CD14-positive monocyte (primary cell): Measurements from ENCODE around the gene RCCD1. TPM values are rescaled to one million over a fixed set of nuclear protein-coding genes. Genes with fewer than 3 reads are reported as not detected.

Experiments
- DNase-seq, 3 donors: peaks; one replicate each; pipeline ENCODE4 v3.0.0-alpha.2; 2011 to 2022
- H2AFZ ChIP-seq: 2 replicates; pipeline ENCODE4 v1.6.0; 2012; ENCODE audit warnings: mild to moderate bottlenecking, low read depth, low read length, inconsistent platforms; ENCODE audit not compliant: insufficient read depth, poor library complexity, severe bottlenecking
- H3K27ac ChIP-seq, 2 donors: 1 replicate in 1 of 2; 2 replicates in 1 of 2; pipeline ENCODE4 v1.5.1; 2012 to 2013; ENCODE audit warnings: low read length in 2 of 2, control low read depth in 1 of 2, inconsistent platforms in 1 of 2, low read depth in 1 of 2, mild to moderate bottlenecking in 1 of 2
- H3K27me3 ChIP-seq, 2 donors: one replicate each; pipeline versions ENCODE4 v1.6.0 to v1.6.1; 2011 to 2013; ENCODE audit warnings: low read length in 2 of 2; ENCODE audit not compliant: control insufficient read depth in 2 of 2, insufficient read depth in 2 of 2
- H3K36me3 ChIP-seq, 2 donors: replicated peaks in 1 of 2; 1 replicate in 1 of 2; 2 replicates in 1 of 2; pipeline versions ENCODE4 v1.5.1 to v1.6.1; 2012 to 2013; ENCODE audit warnings: low read length in 2 of 2, control low read depth in 1 of 2, inconsistent platforms in 1 of 2, mild to moderate bottlenecking in 1 of 2; ENCODE audit not compliant: insufficient read depth in 2 of 2, control insufficient read depth in 1 of 2
- H3K4me1 ChIP-seq, 2 donors: 1 replicate in 1 of 2; 2 replicates in 1 of 2; pipeline versions ENCODE4 v1.5.1 to v1.6.1; 2012 to 2013; ENCODE audit warnings: low read length in 2 of 2, control low read depth in 1 of 2, inconsistent platforms in 1 of 2, mild to moderate bottlenecking in 1 of 2, moderate library complexity in 1 of 2; ENCODE audit not compliant: insufficient read depth in 2 of 2, control insufficient read depth in 1 of 2
- H3K4me2 ChIP-seq: replicated peaks from 2 replicates; pipeline ENCODE3; 2012; ENCODE audit warnings: low read length, moderate library complexity, mild to moderate bottlenecking; ENCODE audit not compliant: poor library complexity, severe bottlenecking; ENCODE audit errors: extremely low read depth
- H3K4me3 ChIP-seq, 3 experiments: fragments of 200-600 bp in 1 of 3; sonication (generic) in 1 of 3; replicated peaks in 1 of 3; 1 replicate in 2 of 3; 2 replicates in 1 of 3; pipeline ENCODE4 v1.5.1; 2011 to 2013; ENCODE audit warnings: low read length in 3 of 3, mild to moderate bottlenecking in 3 of 3, control low read depth in 2 of 3, low read depth in 2 of 3, inconsistent platforms in 1 of 3, moderate library complexity in 1 of 3
- H3K79me2 ChIP-seq: 2 replicates; pipeline ENCODE4 v1.6.0; 2012; ENCODE audit warnings: mild to moderate bottlenecking, control low read depth, inconsistent platforms, low read length, moderate library complexity; ENCODE audit not compliant: insufficient read depth
- H3K9ac ChIP-seq: 2 replicates; pipeline ENCODE4 v1.6.0; 2017; ENCODE audit warnings: low read length, mild to moderate bottlenecking; ENCODE audit not compliant: insufficient read depth, poor library complexity, severe bottlenecking
- H3K9me3 ChIP-seq, 2 donors: replicated peaks in 1 of 2; 1 replicate in 1 of 2; 2 replicates in 1 of 2; pipeline versions ENCODE4 v1.5.1 to v1.6.1; 2012 to 2013; ENCODE audit warnings: low read length in 2 of 2, control low read depth in 1 of 2; ENCODE audit not compliant: control insufficient read depth in 1 of 2, insufficient read depth in 1 of 2
- H4K20me1 ChIP-seq: 2 replicates; pipeline ENCODE4 v1.6.0; 2012; ENCODE audit warnings: mild to moderate bottlenecking, low read length, control low read depth, moderate library complexity; ENCODE audit not compliant: insufficient read depth
- H3K27ac Mint-ChIP-seq, 7 donors: one replicate each; pipeline ENCODE4 v1.8.0; 2020; ENCODE audit warnings: mild to moderate bottlenecking in 7 of 7, mixed read lengths in 7 of 7, moderate library complexity in 6 of 7, inconsistent platforms in 2 of 7
- H3K27me3 Mint-ChIP-seq, 3 donors: one replicate each; pipeline ENCODE4 v1.8.0; 2021 to 2022; ENCODE audit warnings: low read depth in 3 of 3, mild to moderate bottlenecking in 3 of 3, mixed read lengths in 3 of 3, moderate library complexity in 3 of 3, inconsistent platforms in 1 of 3
- H3K36me3 Mint-ChIP-seq, 2 donors: one replicate each; pipeline ENCODE4 v1.8.0; 2020; ENCODE audit warnings: mixed read lengths in 2 of 2, inconsistent platforms in 1 of 2, mild to moderate bottlenecking in 1 of 2
- H3K4me1 Mint-ChIP-seq: one replicate; pipeline ENCODE4 v1.8.0; 2020; ENCODE audit warnings: mild to moderate bottlenecking, mixed read lengths
- H3K4me3 Mint-ChIP-seq, 2 donors: one replicate each; pipeline ENCODE4 v1.8.0; 2020; ENCODE audit warnings: mild to moderate bottlenecking in 2 of 2, mixed read lengths in 2 of 2, moderate library complexity in 1 of 2
- H3K9me3 Mint-ChIP-seq, 7 donors: one replicate each; pipeline ENCODE4 v1.8.0; 2020 to 2022; ENCODE audit warnings: mixed read lengths in 7 of 7, mild to moderate bottlenecking in 6 of 7, moderate library complexity in 6 of 7, inconsistent platforms in 2 of 7
- CTCF ChIP-seq: fragments of 200-600 bp; IDR thresholded peaks from one replicate; pipeline ENCODE4 v1.8.0; 2022; ENCODE audit warnings: antibody characterized with exemption, mild to moderate bottlenecking
- WGBS: methylation state at CpG from one replicate; pipeline ENCODE4 v1.1.5; 2013; ENCODE audit warnings: missing lambda C conversion rate; ENCODE audit not compliant: insufficient coverage; 5-methylcytosine and 5-hydroxymethylcytosine counted together
- intact Hi-C, 2 donors: fragments of 100-400 bp; cut with micrococcal nuclease; formaldehyde crosslinking; loops; one replicate each; pipeline versions ENCODE4 v1.15.0 to v1.15.1; 2023
- polyA plus RNA-seq, 3 donors: library from polyadenylated mRNA; depleted of rRNA in 1 of 3; unstranded in 2 of 3; stranded (reverse) in 1 of 3; fragments of 300-500 nt in 2 of 3; fragments of >200 nt in 1 of 3; fragmentation: Illumina TruSeq in 2 of 3; gene quantifications; 1 replicate in 2 of 3; 2 replicates in 1 of 3; pipeline ENCODE4 v1.2.3, GENCODE V29; 2012 to 2021

Gene RCCD1
- polyA plus RNA-seq, 3 donors, result 1.2 to 2.8 (median 1.5) TPM

GRCh38 chr15:90959894-90960293 lies 5.2 kb downstream of the RCCD1 start:
- intact Hi-C loops, result loop anchor here in 1 of 2 donors (10.0 kb wide), 2 partner anchors 65 to 315 kb away; partner anchors contain the start of gene VPS33B
- no peak for TF ChIP-seq CTCF
- peaks cover 29 to 53% of the 10 kb centered on the region in 2 donors for H3K36me3 ChIP-seq
- H3K9me3 ChIP-seq, result no peaks in the 10 kb centered on the region
- no peaks in the 10 kb centered on the region for H3K27me3 ChIP-seq
- H3K27ac ChIP-seq, result no peak overlapping the region
- Mint-ChIP-seq H3K4me3 (no peak overlapping the region), H3K4me1 (peaks cover 19% of the 10 kb centered on the region), H3K27me3 (no peaks in the 10 kb centered on the region), H3K27ac (peak overlapping the region in 1 of 7 donors; percentile 33), H3K9me3 (no peaks in the 10 kb centered on the region), H3K36me3 (peaks cover 41 to 56% of the 10 kb centered on the region in 2 donors)
- H3K4me1 ChIP-seq, result peaks cover 14 to 23% of the 10 kb centered on the region in 2 donors
- WGBS, result 92% methylated on average over 4 of the region's 5 CpGs
- no peak overlapping the region for H2AFZ ChIP-seq
- H3K9ac ChIP-seq, result no peak overlapping the region
- H3K4me3 ChIP-seq, result no peak overlapping the region
- H4K20me1 ChIP-seq, result peaks cover 11% of the 10 kb centered on the region
- H3K4me2 ChIP-seq, result no peak overlapping the region
- H3K79me2 ChIP-seq, result peaks cover 26% of the 10 kb centered on the region
- DNase-seq, result no peak

GRCh38 chr15:90960298-90961091 lies 5.8 kb downstream of the RCCD1 start:
- Mint-ChIP-seq H3K27ac (peak overlapping the region in 1 of 7 donors; percentile 15), H3K36me3 (peaks cover 45 to 62% of the 10 kb centered on the region in 2 donors), H3K9me3 (no peaks in the 10 kb centered on the region), H3K4me3 (no peak overlapping the region), H3K27me3 (no peaks in the 10 kb centered on the region), H3K4me1 (peaks cover 15% of the 10 kb centered on the region)
- no peak for TF ChIP-seq CTCF
- intact Hi-C loops, result no loop called here
- WGBS, result 98% methylated on average over 16 of the region's 20 CpGs
- Histone ChIP-seq H3K9me3 (no peaks in the 10 kb centered on the region), H3K27me3 (no peaks in the 10 kb centered on the region), H3K36me3 (peaks cover 29 to 59% of the 10 kb centered on the region in 2 donors), H2AFZ (no peak overlapping the region), H3K27ac (no peak overlapping the region), H4K20me1 (peaks cover 7% of the 10 kb centered on the region), H3K4me1 (peaks cover 10 to 17% of the 10 kb centered on the region in 2 donors), H3K79me2 (peaks cover 22% of the 10 kb centered on the region), H3K4me2 (no peak overlapping the region), H3K4me3 (no peak overlapping the region), H3K9ac (no peak overlapping the region)
- no peak for DNase-seq
